ENCODE data around the gene RAE1. TPM values are rescaled to one million over a fixed set of nuclear protein-coding genes. Genes with fewer than 3 reads are reported as not detected.
"Not testable (repeated sequence)": the region's sequence is repeated elsewhere in the genome, so short reads cannot be mapped to it uniquely, and the experiment has no call there.

RAE1 gene
- total and polyA plus RNA-seq, 12 donors = 6.2 to 19.9 (median 15.5) TPM

DNA sequence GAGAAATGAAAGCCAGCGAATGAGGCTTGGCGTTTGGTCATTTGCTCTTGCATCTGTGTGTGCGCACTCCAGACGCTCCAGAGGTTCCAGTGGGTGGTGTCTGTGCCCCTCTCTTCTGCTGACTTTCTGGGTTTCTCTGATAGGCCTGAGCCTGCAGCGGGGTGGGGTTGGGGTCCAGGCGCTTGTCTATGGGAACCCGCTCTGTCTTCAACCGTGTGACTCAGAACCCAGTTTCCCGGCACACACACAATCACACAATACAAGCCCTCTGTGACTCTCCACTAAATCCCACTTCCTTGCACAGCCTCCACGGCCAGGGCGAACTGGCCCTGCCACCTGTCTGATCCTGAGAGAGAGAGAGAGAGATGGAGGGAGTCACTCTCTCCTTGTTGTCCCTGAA lies 64.7 kb downstream of the RAE1 start:
- Histone ChIP-seq H3K27ac (no peak overlapping the region), H3K36me3 (no peaks in the 10 kb centered on the region), H3K9me3 (no peaks in the 10 kb centered on the region), H3K4me1 (no peaks in the 10 kb centered on the region), H3K27me3 (peaks cover 0 to 2% (median 0%) of the 10 kb centered on the region in 7 donors), H3K4me3 (no peak overlapping the region)
- 84 to 86% methylated on average over 11 of the region's 11 CpGs for WGBS, 2 donors
- intact Hi-C loops (cut with DNase I) = no loop called here
- no peak for TF ChIP-seq CTCF (IDR thresholded peaks at IDR 0.05)
- no peak for DNase-seq
- ATAC-seq = no peak

DNA sequence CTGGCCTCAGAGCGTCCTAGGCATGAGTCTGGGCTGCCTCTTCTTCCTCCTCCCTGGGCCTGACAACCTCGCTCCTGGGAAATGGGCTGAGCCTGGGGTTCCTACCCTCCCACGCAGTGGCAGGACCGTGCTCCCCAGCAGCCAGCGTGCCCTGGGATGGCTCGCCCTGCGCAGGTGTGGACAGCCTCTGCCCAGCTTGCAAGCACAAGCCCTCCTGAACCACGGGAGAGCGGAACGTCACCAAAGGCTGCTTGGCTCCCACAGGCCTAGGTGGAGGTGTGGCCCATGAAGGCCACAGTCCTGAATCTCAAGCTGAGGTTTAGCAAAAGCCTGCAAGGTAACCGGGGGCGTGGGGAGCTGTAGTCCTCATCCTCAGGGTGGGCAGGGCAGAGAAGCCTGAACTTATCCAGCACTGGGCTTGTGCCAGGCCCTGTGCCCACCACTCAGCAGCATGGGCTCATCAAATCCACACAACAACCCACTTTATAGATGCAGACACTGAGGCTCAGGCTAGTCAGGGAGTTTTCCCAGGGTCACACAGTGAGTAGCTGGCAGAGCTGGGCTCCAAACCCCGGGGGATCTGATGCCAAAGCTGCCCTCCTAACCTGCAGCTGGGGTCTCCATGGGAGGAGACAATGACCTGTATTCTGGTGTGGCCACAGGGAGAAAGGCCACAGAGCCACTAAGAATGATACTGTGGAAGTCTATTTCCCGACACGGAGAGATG lies 65.4 kb downstream of the RAE1 start:
- no peak for DNase-seq
- WGBS, 2 donors = 84 to 85% methylated on average over 15 of the region's 15 CpGs
- Histone ChIP-seq H3K4me3 (no peak overlapping the region), H3K27ac (no peak overlapping the region), H3K4me1 (no peaks in the 10 kb centered on the region), H3K27me3 (peaks cover 0 to 5% (median 0%) of the 10 kb centered on the region in 7 donors), H3K36me3 (no peaks in the 10 kb centered on the region), H3K9me3 (no peaks in the 10 kb centered on the region)
- TF ChIP-seq CTCF (IDR thresholded peaks at IDR 0.05) = no peak
- intact Hi-C loops (cut with DNase I) = no loop called here
- ATAC-seq = no peak

DNA sequence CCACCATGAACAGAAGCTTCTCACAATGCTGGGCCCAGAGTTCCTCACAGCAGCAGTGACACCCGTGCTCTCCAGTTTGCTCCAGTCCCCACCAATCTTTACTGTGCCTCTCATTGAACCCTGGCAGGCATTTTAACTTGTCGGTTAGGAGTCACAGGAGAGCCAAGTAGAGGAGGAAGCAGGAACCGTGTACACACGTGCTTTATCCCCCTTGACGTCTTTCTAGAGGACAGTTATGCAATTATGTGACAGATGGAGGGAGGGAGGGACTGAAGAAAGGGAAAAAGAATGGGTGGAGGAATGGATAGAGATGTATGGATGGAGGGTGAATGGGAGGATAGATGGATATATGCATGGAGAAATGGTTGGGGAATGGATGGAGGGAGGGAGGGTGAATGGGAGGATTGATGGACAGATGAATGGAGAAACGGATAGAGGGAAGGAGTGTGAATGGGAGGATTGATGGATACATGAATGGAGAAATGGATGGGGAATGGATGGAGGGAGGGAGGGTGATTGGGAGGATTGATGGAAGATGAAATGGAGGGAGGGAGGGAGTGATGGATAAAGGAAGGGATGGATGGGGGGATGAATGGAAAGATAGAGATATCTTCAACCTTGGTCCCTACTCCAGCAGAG lies 66.1 kb downstream of the RAE1 start:
- H3K9me3 ChIP-seq = no peaks in the 10 kb centered on the region
- intact Hi-C loops (cut with DNase I) = no loop called here
- no peak overlapping the region for H3K27ac ChIP-seq
- TF ChIP-seq CTCF (IDR thresholded peaks at IDR 0.05) = no peak
- DNase-seq (no peak), ATAC-seq (no peak)
- no peaks in the 10 kb centered on the region for H3K4me1 ChIP-seq
- H3K36me3 ChIP-seq = no peaks in the 10 kb centered on the region
- H3K4me3 ChIP-seq = no peak overlapping the region
- WGBS, 2 donors = 47 to 48% methylated on average over 6 of the region's 6 CpGs
- peaks cover 0 to 5% (median 0%) of the 10 kb centered on the region in 7 donors for H3K27me3 ChIP-seq

DNA sequence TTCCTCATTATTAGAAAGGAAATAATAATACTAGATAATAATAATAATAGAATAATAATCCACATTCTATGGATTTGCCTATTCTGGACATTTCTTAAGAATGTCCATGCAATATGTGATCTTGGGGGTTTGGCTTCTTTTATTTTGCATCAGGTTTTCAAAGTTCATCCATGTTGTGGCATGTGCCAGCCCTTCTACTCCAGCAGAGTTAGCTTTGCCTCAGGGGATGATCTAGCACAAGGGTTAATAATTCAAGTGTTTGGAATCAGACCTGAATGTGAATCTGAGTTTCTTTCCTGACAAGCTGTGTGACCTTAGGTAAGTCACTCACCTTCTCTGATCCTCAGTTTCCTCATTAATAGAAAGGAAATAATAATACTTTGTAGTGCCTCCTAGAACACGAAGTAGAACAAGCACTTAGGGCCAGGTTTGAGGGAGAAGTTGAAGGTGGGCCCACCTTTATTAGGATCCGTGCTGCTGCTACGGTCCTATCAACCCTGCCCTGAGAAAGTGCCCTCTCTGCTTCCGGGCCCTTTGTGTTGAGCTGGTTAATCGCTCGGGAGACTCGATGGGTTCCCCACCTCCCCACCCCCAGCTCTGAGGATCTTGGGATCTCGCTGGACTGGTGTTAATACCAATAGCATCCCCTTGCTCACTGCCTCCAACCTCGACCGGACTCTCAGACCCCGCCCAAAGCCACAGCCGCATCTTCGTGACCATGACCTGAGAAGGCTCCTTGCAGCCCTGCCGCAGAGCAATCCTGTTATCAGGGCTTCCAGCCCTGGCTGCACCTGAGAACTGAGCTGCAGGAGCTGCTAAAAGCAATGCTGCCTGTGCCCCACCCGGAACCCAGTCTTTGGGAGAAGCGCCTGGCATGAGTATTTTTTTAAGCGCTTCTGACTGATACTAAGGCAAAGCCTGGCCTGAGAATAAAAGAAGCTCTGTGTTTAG lies 67.0 kb downstream of the RAE1 start:
- peaks cover 0 to 5% (median 0%) of the 10 kb centered on the region in 7 donors for H3K27me3 ChIP-seq
- TF ChIP-seq CTCF (IDR thresholded peaks at IDR 0.05) = no peak
- no peak overlapping the region for H3K27ac ChIP-seq
- DNase-seq = no peak
- no peaks in the 10 kb centered on the region for H3K9me3 ChIP-seq
- H3K4me1 ChIP-seq = no peaks in the 10 kb centered on the region
- H3K36me3 ChIP-seq = no peaks in the 10 kb centered on the region
- ATAC-seq = no peak
- no peak overlapping the region for H3K4me3 ChIP-seq
- 62 to 72% methylated on average over 17 of the region's 17 CpGs for WGBS, 2 donors
- intact Hi-C loops (cut with DNase I) = no loop called here

DNA sequence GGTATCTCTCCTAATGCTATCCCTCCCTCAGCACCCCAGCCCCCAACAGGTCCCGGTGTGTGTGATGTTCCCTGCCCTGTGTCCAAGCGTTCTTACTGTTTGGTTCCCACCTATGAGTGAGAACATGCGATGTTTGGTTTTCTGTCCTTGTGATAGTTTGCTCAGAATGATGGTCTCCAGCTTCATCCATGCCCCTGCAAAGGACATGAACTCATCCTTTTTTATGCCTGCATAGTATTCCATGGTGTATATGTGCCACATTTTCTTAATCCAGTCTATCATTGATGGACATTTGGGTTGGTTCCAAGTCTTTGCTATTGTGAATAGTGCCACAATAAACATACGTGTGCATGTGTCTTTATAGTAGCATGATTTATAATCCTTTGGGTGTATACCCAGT lies 68.4 kb downstream of the RAE1 start:
- ATAC-seq; H3K9me3 ChIP-seq; DNase-seq; intact Hi-C loops (cut with DNase I); H3K36me3 ChIP-seq; H3K27ac ChIP-seq; H3K27me3 ChIP-seq; H3K4me3 ChIP-seq; H3K4me1 ChIP-seq: not testable (repeated sequence)
- WGBS, 2 donors = 95 to 96% methylated on average over 3 of the region's 4 CpGs

Data from heart right ventricle (tissue), 16 donors.